Ovary (tissue), 9 donors: ENCODE data around the gene RSPH9. TPM values are rescaled to one million over a fixed set of nuclear protein-coding genes. Genes with fewer than 3 reads are reported as not detected.

Experiments used
- DNase-seq, 5 donors: peaks; one replicate each; pipeline ENCODE4 v3.0.0-alpha.2; 2019 to 2020
- H3K27ac ChIP-seq, 2 donors: fragments of 200-600 bp; one replicate each; pipeline versions ENCODE4 v1.5.1 to v1.8.0; 2019 to 2022
- H3K27me3 ChIP-seq: fragments of 200-600 bp; one replicate; pipeline ENCODE4 v1.8.0; 2022
- H3K36me3 ChIP-seq: fragments of 200-600 bp; sonication (generic); one replicate; pipeline ENCODE4 v1.5.1; 2019
- H3K4me1 ChIP-seq: one replicate; pipeline ENCODE4 v1.8.1; 2013; ENCODE audit warnings: mild to moderate bottlenecking, moderate library complexity; ENCODE audit not compliant: insufficient read depth
- H3K4me3 ChIP-seq: fragments of 200-600 bp; sonication (generic); one replicate; pipeline ENCODE4 v1.5.1; 2017
- H3K9me3 ChIP-seq, 2 donors: fragments of 200-600 bp in 1 of 2; sonication (generic) in 1 of 2; one replicate each; pipeline versions ENCODE4 v1.5.1 to v1.8.1; 2013 to 2019; ENCODE audit warnings: mild to moderate bottlenecking in 1 of 2, moderate library complexity in 1 of 2
- CTCF ChIP-seq, 3 donors: fragments of 450-650 bp in 2 of 3; fragments of 200-600 bp in 1 of 3; IDR thresholded peaks; one replicate each; pipeline versions ENCODE4 v1.5.1 to v1.8.0; 2016 to 2022; ENCODE audit warnings: antibody characterized with exemption in 3 of 3, mild to moderate bottlenecking in 1 of 3
- EP300 ChIP-seq: sonication (generic); formaldehyde crosslinking; IDR thresholded peaks from one replicate; pipeline ENCODE4 v1.6.1; 2017; ENCODE audit warnings: antibody characterized with exemption
- POLR2A ChIP-seq: fragments of 450-650 bp; IDR thresholded peaks from one replicate; pipeline ENCODE4 v1.6.1; 2017; ENCODE audit warnings: antibody characterized with exemption, mild to moderate bottlenecking, moderate library complexity
- WGBS, 3 donors: extraction: QIAGEN DNeasy Blood & Tissue Kit in 1 of 3; methylation state at CpG; one replicate each; pipeline versions ENCODE4 v1.1.5 to v1.1.7; 2013 to 2017; 5-methylcytosine and 5-hydroxymethylcytosine counted together
- intact Hi-C, 4 donors: fragments of 100-400 bp; cut with DNase I; formaldehyde crosslinking; loops; one replicate each; pipeline versions ENCODE4 v1.11.0 to v1.15.1; 2022 to 2023
- polyA plus RNA-seq, 2 donors: library from polyadenylated mRNA; stranded (reverse); fragments of 200-250 nt in 1 of 2; fragments of 350-450 nt in 1 of 2; fragmentation: Illumina TruSeq in 1 of 2; extraction: RNeasy Lipid Tissue Mini Kit (QIAGEN cat#74804) in 1 of 2; gene quantifications; one replicate each; pipeline ENCODE4 v1.2.3, GENCODE V29; 2013 to 2014
- total RNA-seq, 7 donors: library from RNA; depleted of rRNA in 2 of 7; stranded (reverse); fragments of >200 nt in 2 of 7; fragmentation: NEBNext Ultra II Directional in 3 of 7; extraction: Animal tissue kit (Norgen Biotek cat#: 25700) in 3 of 7; gene quantifications; one replicate each; pipeline versions ENCODE4 v1.1.0 to v1.2.4, GENCODE V29; 2016 to 2023
- donor health status: DM: no; HTN: no; CAD: no; lungs with moderate emphysema.
- donor health status: DM: no; HTN: no; CAD: no.
- donor health status: Bipolar disorder and iron deficiency.
- donor health status: DM: yes; HTN: yes; CAD: no.
- donor health status: DM: no; HTN: no; CAD: no.
- donor health status: DM: yes; HTN: yes; CAD: no.

The RSPH9 gene
- total and polyA plus RNA-seq, 9 donors: 0.20 to 4.7 (median 0.44) TPM; not detected in 1

GRCh38 chr6:43674921-43675320, 30.1 kb downstream of the RSPH9 start:
- no peak for DNase-seq

GRCh38 chr6:43676962-43677606, 32.2 kb downstream of the RSPH9 start:
- WGBS, 3 donors: 83 to 90% (median 85%) methylated on average over 7 of the region's 7 CpGs
- Histone ChIP-seq H3K4me3 (no peak overlapping the region), H3K27me3 (no peaks in the 10 kb centered on the region), H3K27ac (no peak overlapping the region), H3K9me3 (no peaks in the 10 kb centered on the region), H3K4me1 (peaks cover 4% of the 10 kb centered on the region), H3K36me3 (no peaks in the 10 kb centered on the region)
- intact Hi-C loops: no loop called here
- TF ChIP-seq CTCF (IDR thresholded peaks at IDR 0.05): no peak
- no peak for DNase-seq

More at GRCh38 chr6:43674921-43675320, 30.1 kb downstream of the RSPH9 start:
- H3K27me3 ChIP-seq: no peaks in the 10 kb centered on the region
- TF ChIP-seq EP300 (no peak), CTCF (IDR thresholded peaks at IDR 0.05) (no peak), POLR2A (no peak)
- no peak overlapping the region for H3K4me3 ChIP-seq
- no peaks in the 10 kb centered on the region for H3K36me3 ChIP-seq
- 91 to 96% (median 93%) methylated on average over 8 of the region's 8 CpGs for WGBS, 3 donors
- peaks cover 4% of the 10 kb centered on the region for H3K4me1 ChIP-seq
- no peak overlapping the region for H3K27ac ChIP-seq
- intact Hi-C loops: no loop called here
- no peaks in the 10 kb centered on the region for H3K9me3 ChIP-seq

DNA sequence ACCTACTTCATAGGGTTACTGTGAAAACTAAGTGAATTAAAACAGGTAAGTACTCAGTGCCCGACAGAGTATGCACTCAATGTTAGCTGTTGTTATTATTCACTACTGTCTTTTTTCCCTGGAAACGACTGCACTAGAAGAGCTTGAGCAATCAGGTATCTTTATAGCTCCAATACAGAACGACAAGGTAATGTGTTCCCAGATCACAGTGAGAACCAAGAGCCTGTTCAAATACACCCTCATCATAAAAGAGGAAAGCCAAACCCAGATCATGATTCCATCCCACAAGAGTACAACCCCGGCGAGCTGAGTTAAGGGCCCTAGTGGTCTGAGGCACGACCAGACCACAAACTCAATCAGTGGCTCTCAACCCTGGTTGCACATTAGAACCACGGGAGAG, 32.9 kb downstream of the RSPH9 start:
- Histone ChIP-seq H3K27ac (no peak overlapping the region), H3K4me1 (peaks cover 4% of the 10 kb centered on the region), H3K9me3 (no peaks in the 10 kb centered on the region), H3K27me3 (no peaks in the 10 kb centered on the region), H3K36me3 (no peaks in the 10 kb centered on the region), H3K4me3 (no peak overlapping the region)
- DNase-seq: no peak
- intact Hi-C loops: no loop called here
- WGBS, 3 donors: 81 to 84% (median 83%) methylated on average over 7 of the region's 7 CpGs
- TF ChIP-seq CTCF (IDR thresholded peaks at IDR 0.05): no peak

DNA sequence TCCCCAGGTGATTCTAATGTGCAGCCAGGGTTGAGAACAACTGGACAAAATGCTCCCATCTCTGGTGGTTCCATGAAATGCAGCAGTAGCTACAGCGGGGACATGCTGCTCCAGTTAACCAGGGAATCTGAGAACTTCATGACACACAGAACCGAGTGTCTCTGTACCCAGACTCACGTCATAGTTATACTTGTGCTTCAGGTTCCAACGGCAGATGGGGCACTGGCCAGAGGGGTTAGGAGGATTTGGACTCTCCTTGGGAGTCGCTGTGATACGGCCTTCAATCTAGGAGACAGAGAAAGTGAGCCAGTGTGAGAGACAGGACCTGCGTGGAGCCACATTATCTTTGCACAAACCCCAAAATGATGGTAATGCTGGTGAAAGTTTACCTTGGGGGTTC, 33.5 kb downstream of the RSPH9 start:
- 90 to 91% (median 91%) methylated on average over 7 of the region's 7 CpGs for WGBS, 3 donors
- no peak for DNase-seq
- no peaks in the 10 kb centered on the region for H3K27me3 ChIP-seq
- H3K4me3 ChIP-seq: no peak overlapping the region
- no peaks in the 10 kb centered on the region for H3K9me3 ChIP-seq
- H3K36me3 ChIP-seq: no peaks in the 10 kb centered on the region
- no peak overlapping the region for H3K27ac ChIP-seq
- intact Hi-C loops: no loop called here
- peaks cover 4% of the 10 kb centered on the region for H3K4me1 ChIP-seq
- no peak for TF ChIP-seq EP300
- TF ChIP-seq POLR2A: no peak
- TF ChIP-seq CTCF (IDR thresholded peaks at IDR 0.05): no peak
